Activated CD4-positive, alpha-beta T cell treated with anti-CD3 and anti-CD28 coated beads for 48 hours (primary cell): Measurements from ENCODE around the gene RABGEF1.
"Not testable (repeated sequence)": the region's sequence is repeated elsewhere in the genome, so short reads cannot be mapped to it uniquely, and the experiment has no call there.

ENCODE experiments used
- DNase-seq: peaks from one replicate; pipeline ENCODE4 v3.0.0-alpha.2; 2020

Gene RABGEF1

DNA sequence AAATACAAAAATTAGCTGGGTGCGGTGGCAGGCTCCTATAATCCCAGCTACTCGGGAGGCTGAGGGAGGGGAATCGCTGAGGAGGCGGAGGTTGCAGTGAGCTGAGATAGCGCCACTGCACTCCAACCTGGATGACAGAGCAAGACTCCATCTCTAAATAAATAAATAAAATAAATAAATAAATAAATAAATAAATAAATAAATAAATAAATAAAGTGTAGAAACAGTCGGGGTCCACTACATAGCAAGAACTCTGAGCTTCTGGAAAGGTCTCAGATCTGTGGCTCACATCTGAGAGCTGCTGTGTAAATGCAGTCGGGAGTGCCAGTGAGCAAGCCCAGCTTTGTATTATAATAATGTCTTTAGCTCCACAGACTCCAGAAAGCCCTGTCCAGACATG is 76.1 kb downstream of the RABGEF1 start:
- not testable (repeated sequence) for DNase-seq

DNA sequence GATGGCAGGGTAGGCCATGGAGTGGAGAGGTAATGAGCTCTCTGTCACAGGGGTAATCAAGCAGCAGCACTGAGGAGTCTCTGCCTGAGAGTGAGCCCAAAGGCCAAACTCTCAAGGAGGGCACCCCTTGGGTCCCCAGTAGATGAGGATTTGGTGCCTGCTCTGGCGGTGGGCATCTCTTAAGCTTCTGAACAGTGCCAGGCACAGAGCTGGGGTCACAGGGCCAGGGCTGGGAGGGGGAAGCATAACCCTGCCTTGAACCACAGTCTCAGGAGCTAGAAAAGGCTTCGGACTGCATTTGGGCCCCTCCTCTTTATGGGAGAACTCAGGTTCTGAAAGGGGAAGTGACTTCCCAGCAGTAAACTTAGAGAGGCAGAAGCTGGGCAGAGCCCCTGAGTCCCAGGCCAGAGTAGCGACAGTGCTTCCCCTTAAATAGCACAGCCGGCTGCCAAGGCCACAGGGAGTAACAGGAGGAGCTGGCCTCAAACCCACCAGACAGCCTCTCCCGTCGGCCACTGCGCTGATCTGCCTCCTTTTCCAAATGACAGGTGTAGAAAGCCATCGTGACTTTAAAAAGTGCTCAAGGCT is 76.8 kb downstream of the RABGEF1 start:
- DNase-seq, result not testable (repeated sequence)

DNA sequence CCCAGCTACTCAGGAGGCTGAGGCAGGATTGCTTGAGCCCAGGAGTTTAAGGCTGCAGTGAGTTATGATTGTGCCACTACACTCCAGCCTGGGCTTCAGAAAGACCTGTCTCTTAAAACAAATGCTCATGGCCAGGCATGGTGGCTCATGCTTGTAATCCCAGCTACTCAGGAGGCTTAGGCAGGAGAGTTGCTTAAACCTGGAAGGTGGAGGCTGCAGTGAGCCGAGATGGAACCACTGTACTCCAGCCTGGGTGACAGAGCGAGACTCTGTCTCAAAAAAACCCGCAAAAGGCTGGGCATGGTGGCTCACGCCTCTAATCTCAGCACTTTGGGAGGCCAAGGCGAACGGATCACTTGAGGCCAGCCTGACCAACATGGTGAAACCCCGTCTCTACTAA is 77.4 kb downstream of the RABGEF1 start:
- not testable (repeated sequence) for DNase-seq

DNA sequence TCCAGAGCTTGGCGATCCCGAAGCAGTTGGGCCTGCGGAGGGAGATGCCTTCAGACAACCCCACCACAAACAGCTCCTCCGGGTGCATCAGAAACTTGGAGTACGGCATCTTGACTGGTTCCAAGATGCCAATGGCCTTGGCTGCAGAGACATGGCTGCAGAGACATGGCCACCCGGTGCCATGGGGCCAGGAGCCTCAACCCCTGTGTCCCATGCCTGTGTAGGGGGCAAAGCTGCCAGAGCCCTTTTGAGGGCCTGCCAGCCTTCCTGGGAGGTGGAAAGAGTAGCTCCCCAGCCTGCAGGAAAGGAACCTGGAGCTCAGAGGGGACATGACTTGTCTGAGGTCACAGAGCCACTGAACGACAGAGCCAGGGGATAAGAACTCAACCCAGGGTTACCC is 83.5 kb downstream of the RABGEF1 start:
- DNase-seq, result no peak

DNA sequence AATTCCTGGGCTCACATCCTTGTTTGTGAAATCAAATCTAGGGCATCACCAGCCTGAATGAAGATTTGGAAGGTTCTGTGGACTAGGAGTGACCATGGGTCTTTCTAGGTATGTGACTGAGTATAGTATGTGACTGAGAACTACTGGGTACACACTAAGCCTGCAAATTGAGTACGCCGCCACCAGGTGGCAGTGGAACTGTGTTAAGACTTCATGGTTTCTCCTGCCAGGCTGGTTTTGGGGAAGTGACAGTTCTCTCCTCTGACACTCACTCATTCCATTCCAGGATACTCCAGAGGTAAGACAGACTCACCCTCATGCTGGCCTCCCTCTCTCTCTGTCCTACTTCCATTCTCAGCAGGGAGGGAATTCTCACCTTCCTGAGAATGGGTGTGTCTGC is 85.0 kb downstream of the RABGEF1 start:
- DNase-seq, result peak; percentile 75

DNA sequence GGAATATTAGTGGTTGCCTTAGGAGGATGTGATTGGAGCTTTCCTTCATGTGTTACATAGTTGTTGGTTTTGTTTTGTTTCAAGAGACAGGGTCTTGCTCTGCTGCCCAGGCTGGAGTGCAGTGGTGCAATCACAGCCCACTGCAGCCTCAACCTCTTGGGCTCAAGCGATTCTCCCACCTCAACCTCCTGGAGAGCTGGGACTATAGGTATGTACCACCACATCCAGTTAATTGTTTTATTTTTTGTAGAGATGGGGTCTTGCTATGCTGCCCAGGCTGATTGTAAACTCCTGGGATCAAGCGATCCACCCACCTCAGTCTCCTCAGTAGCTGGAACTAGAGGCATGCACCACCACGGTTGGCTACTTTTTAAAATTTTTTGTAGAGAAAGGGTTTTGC is 86.1 kb downstream of the RABGEF1 start:
- DNase-seq, result no peak

DNA sequence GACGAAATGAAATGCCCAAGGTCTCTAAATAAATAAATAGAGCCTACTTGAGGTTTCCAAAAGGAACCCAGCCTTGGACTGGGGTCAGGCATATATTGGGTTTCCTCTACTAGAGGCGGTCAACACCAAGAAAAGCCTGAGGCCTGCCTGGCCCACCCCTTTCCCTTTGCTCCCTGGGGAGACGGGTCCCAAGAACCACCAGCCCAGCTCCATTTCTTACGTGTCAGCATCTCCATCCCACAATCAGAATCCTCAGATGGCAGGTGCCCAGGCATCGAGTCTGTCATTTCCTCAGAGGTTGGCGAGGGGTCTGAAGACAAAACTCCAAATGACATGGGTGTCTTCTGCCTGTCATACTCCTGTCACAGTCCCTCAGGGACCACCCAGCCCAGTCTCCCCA is 90.4 kb downstream of the RABGEF1 start:
- DNase-seq, result not testable (repeated sequence)

DNA sequence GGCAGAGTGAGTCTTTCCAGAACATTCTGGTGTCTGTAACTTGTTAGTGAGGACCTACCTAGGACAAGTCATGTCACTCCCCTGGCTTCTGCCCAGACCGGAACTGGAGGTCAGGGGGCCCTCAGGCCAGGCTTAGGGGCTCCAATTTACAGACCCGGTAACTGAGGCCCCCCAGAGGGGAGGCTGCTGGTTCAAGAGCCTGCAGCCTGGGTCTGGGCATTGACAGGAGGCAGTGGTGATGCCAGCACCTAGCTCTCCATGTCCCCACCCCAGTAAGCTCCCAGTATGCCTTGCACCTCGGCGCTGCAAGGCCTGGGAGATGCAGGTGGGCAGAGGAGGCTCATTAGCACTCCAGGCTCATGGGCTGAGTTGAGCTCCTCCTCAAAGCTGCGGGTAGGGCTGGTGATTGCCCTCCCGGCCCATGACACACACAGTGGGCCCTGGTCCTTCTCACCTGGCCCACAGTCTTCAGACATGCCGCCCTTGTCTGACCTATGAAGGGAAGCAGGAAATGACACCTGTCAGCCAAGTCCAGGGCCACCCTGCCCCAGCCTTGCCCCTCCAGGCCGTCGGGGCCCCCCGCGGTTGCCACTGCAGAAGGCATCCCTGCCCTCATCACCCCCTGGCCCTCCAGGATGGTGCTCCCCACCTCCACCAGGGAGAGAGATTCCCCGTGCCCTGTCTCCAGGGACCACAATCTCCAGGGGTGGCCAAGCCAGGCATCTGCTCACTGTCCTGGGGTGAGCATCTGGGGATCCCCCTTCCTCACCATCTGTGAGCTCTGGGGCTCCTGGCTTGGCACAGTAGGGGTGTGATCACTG is 92.2 kb downstream of the RABGEF1 start:
- DNase-seq, result no peak

DNA sequence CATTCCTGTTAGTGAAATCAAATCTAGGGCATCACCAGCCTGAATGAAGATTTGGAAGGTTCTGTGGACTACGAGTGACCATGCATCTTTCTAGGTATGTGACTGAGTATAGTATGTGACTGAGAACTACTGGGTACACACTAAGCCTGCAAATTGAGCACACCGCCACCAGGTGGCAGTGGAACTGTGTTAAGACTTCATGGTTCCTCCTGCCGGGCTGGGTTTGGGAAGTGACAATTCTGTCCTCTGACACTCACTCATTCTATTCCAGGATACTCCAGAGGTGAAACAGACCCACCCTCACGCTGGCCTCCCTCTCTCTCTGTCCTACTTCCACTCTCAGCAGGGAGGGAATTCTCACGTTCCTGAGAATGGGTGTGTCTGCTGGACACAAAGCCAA is 96.5 kb downstream of the RABGEF1 start:
- peak; percentile 76 for DNase-seq

DNA sequence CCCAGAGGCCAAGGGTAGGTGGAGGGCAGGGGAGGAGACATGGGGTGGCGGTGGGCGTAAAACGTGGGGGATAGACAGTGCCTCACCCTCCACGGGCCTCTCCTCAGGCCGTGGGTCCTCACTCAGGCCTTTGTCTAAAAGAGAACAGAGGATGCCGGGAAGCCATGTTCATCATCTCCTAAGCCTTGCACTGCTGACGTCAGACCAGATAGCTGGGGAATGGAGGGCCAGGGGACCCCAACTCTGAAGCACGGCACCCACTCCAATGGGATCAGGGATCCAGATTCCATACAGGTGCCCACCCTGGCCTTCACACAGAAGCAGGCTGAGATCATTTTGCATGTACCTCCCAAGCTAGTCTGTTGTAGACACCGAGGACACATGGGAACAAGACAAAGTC is 97.1 kb downstream of the RABGEF1 start:
- DNase-seq, result no peak

DNA sequence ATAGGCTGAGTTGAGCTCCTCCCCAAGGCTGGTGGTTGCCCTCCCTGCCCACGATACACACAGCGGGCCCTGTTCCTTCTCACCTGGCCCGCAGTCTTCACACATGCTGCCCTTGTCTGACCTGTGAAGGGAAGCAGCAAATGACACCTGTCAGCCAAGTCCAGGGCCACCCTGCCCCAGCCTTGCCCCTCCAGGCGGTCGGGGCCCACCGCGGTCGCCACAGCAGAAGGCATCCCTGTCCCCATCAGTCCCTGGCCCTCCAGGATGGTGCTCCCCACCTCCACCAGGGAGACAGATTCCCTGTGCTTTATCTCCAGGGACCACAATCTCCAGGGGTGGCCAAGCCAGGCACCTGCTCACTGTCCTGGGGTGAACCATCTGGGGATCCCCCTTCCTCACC is 99.3 kb downstream of the RABGEF1 start:
- DNase-seq, result no peak

DNA sequence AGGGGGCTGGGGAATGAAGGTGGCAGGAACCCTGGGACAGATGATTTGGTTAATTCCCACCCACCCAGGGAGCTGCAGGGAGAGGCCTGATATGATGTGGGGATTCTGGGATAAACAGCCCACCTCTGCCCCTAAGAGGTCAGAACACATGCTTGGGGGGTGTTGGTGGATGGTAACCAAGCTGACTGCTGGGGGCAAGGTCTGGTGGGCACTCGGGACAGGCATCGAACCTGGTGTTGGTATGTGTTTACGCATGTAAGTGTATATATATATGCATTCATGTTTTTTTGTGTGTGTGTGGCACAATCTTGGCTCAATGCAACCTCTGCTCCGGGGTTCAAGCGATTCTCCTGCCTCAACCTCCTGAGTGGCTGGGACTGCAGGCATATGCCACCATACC is 99.8 kb downstream of the RABGEF1 start:
- no peak for DNase-seq

DNA sequence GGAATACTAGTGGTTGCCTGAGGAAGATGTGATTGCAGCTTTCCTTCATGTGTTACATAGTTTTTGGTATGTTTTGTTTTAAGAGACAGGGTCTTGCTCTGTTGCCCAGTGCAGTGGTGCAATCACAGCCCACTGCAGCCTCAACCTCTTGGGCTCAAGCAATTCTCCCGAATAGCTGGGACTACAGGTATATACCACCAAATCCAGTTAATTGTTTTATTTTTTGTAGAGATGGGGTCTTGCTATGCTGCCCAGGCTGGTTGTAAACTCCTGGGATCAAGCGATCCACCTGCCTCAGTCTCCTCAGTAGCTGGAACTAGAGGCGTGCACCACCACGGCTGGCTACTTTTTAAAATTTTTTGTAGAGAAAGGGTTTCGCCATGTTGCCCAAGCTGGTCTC is 101.4 kb downstream of the RABGEF1 start:
- no peak for DNase-seq

DNA sequence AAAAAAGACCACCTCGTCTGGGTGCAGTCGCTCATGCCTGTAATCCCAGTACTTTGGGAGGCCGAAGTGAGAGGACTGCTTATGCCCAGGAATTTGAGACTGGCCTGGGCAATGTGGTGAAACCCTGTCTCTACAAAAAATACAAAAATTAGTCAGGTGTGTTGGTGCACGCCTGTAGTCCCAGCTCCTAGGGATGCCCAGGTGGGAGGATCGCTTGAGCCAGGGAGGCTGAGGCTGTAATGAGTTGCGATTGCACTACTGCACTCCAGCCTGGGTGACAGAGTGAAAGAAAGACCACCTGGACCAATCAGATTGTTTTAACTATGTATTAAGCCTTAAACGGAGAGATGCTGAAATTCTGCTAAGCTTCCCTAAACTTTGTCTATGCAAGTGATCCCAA is 103.0 kb downstream of the RABGEF1 start:
- not testable (repeated sequence) for DNase-seq

DNA sequence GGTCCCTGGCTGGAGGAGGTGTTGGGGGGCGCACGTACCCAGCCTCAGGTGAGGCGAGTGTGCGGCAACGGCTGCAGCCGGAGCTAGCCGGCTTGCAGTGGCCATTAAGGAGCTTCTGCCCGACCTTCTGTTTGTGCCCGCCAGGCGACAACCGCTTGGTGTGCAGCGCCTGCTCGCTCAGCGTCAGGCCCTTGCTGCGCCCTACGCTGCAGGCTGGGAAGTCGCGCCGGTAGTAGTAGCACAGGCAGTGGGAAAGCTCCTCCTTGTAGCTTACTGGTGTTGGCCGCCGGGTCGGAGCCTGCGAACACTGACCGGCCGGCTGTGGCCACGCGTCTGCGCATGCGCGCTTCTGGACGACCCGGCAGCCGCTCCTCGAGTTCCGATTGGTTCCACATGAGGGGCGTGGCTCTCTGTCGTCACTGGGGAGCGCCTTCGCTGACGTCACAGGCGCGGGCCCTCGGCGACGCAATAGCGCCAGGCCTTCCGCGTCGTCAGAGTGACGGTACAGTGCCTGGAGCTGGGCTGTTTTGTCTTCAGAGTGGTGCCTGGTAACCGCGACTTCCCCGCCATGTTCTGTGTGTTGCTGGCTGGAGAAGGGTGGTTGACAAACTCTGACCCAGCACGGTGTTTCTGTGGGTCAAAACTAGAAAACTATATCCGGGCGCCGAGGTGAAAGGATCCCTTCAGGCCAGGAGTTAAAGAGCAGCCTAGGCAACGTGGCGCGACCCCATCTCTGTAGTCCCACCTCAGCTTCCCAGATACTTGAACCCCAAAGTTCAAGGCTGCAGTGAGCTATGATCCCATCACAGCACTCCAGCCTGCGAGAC is 104.2 kb downstream of the RABGEF1 start:
- DNase-seq, result peak; percentile 99

DNA sequence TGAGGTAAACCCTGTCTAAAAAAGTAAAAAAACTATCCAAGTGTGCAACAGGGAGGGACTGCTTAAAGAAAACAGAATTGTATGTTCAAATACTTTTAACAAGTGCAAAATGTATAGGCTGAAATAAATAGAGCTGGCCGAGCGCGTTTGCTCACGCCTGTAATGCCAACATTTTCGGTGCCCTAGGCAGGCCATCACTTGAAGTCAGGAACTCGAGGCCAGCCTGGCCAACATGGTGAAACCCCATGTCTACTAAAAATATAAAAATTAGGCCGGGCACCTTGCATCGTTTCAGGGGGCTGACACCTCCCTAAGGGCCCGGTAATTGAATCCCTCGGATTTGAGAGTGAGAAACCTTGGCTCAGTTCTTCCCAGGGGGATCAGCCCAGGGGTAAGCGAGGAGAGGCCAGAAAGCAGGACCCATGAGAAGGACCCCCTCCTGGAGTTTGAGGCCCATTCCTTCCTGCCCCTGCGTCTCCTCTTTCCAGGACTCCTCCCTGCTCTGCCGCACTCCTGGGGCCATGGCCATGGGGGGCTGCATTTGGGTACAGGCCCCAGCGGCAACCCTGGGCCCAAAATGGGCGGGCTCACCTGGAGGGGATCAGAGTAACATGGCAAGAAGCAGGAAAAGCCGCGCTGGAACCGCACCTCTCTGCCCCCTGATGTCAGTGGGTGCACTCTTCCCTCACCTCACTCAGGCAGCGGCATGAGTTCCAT is 105.0 kb downstream of the RABGEF1 start:
- no peak for DNase-seq

DNA sequence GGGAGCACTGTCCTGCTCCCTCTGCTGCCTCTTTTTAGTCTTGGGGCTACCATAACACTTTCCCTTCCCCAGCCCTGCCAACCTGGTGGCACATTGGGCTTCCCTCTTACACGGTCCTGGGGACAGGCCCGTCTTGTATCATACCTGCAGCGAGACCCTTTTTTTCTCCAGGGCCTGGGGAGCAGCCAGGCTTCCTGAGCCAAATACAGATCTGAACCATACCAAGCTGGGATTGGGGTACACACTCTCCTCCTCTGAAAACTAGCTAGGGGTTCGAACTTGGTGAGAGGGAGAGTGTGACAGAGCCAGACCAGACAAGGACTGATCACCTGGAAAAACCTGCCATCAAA is 105.5 kb downstream of the RABGEF1 start:
- not testable (repeated sequence) for DNase-seq

DNA sequence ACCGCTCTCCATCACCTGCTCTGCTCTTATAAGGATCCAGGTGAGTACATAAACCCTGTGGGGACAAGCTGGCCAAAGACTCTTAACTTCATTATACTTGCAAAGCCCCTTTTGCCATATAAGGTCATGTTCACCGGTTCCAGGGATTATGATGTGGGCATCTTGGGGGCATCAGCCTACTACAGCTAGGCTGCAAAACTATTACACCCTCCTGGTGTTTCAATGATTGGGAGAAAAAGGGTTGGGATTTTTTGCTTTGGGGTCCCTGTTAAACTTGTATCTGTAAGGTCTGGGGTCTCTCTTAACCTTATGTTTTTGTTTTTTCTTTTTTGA is 107.0 kb downstream of the RABGEF1 start:
- DNase-seq, result not testable (repeated sequence)

DNA sequence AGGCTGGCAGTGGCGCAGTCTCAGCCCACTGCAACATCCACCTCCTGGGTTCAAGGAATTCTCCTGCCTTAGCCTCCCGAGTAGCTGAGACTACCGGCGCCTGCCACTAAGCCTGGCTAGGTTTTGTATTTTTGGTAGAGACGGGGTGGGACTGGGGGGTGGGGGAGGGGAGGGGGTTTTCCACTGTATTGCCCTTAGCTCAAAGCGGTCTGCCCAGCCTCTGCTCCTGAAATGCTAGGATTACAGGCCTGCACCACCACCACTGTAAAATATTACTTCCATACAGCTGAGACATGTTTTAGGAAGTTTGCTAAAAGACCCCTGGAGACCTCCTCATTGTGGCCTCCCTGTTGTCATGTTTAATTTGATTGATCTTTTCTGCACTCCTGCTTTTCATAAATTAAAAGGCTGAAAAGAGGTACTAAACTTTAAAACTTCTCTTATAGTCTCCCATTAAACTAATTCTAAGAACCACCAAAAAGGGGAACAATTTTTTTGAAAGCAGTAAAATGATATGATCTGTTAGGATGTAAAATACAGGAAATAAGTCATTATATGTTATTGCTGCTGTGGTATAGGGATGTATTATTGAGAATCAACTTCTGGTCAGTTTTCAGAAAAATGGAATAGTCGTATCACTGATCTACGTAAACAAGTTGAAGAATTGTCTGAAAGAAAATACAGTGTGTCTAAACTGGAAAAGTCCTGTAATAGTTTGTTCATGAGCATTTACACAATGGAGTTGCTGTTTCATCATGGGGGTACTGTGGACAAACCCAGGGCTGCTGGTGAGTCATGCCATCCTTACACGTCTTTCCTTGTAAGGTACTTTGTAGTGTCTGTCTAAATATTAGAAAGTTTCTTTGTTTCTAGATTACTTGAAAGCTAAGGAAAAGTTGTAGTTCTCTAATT is 107.6 kb downstream of the RABGEF1 start:
- DNase-seq, result peak; percentile 48

DNA sequence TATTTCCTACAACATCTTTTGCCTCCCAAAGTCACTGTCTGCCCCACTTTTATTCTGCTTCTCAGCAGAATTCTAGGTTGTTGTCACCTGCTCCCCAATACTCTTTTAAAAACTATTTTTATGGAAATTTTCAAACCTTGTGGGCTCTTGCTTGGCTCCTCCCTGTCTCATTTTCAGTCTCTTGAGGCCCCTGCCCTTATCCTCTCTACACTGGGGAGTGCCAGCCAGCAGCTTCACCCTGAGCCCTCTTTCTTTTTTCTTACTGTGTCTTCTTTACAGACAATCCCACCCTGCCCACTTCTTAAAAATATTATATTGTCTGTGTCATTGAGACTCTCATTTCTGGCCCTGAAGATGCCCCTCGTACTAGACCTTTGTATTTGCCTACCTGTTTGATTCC is 118.8 kb downstream of the RABGEF1 start:
- DNase-seq, result no peak

DNA sequence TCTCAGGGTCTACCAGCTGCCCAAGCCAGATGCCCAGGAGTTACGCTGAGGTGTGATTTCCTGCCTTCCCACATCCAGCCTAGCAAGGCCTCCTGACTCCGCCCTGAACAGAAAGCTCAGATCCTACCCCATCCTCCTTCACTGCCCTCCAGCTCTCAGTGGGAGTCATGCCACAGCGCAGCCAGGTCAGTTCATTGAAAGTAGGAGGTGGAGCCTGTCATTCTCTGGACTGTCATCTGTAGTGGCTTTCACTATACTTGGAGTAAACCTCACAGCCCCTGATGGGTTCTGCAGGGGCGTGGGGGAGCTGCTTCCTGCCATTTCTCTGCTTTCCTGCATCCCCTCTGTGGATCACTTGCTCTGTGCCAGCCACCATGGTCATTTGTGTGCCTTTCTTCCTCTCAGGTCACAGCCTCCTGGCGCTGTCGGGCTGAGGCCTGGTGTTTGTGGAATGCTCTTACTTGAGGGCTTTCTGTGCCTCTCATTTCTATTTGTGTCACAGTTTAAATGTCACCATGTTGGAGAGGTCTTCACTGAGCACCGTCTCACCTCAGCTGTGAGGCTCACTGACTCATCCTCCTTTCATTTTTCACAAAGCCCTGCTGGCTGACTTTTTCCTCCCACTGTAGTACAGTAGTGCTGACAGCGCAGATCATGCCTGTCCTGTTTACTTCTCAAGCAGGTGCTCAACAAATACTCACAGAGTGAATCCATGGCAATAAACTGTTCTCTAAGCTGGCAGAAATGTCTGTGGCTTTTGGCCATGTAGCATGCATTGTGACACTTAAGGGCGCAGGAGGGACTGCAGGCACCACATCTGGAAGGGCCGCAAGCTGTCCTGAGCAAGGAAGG is 119.5 kb downstream of the RABGEF1 start:
- DNase-seq, result peak; percentile 70
